GM18499 (cell line): Measurements from ENCODE around the gene SRP68.

Experiments
- ATAC-seq: cut with Tn5 transposase; IDR thresholded peaks from one replicate; pipeline ENCODE4 v1.9.1; 2021; ENCODE audit warnings: moderate number of reproducible peaks; ENCODE audit not compliant: insufficient read depth, unreplicated experiment

SRP68 gene

GRCh38 chr17:76090517-76091129 is 18.3 kb upstream of the SRP68 start:
- ATAC-seq: no peak

GRCh38 chr17:76089680-76090516 is 17.6 kb upstream of the SRP68 start:
- no peak for ATAC-seq

- no peak for ATAC-seq
Observed at GRCh38 chr17:76088868-76089576, 16.7 kb upstream of the SRP68 start.

- no peak for ATAC-seq
Observed at GRCh38 chr17:76088041-76088867, 15.9 kb upstream of the SRP68 start.

- no peak for ATAC-seq
Observed at GRCh38 chr17:76087531-76087930, 15.2 kb upstream of the SRP68 start.

- no peak for ATAC-seq
Observed at GRCh38 chr17:76086384-76086783, 14.1 kb upstream of the SRP68 start.

GRCh38 chr17:76085731-76086366 is 13.5 kb upstream of the SRP68 start:
- no peak for ATAC-seq

GRCh38 chr17:76085066-76085730 is 12.9 kb upstream of the SRP68 start:
- no peak for ATAC-seq

GRCh38 chr17:76083536-76084182 is 11.3 kb upstream of the SRP68 start:
- ATAC-seq: no peak

GRCh38 chr17:76082326-76083251 is 10.3 kb upstream of the SRP68 start:
- ATAC-seq: no peak

- no peak for ATAC-seq
Observed at GRCh38 chr17:76081295-76082210, 9.2 kb upstream of the SRP68 start.

- ATAC-seq: no peak
Observed at GRCh38 chr17:76080768-76081287, 8.5 kb upstream of the SRP68 start.

GRCh38 chr17:76079956-76080767 is 7.8 kb upstream of the SRP68 start:
- no peak for ATAC-seq

GRCh38 chr17:76079535-76079955 is 7.2 kb upstream of the SRP68 start:
- ATAC-seq: no peak

GRCh38 chr17:76078860-76079534 is 6.7 kb upstream of the SRP68 start, which contains the start of gene ZACN:
ZACN (plus strand) TSS chr17:76079182; CDS start chr17:76079265, 83 bp downstream.
- no peak for ATAC-seq
